HCT116 (cell line): ENCODE data around the gene ARHGAP19. TPM values are rescaled to one million over a fixed set of nuclear protein-coding genes. Genes with fewer than 3 reads are reported as not detected.

Experiments used
- ATAC-seq: fragments of 200-7000 bp; cut with Tn5 transposase; 2 replicates; pipeline ENCODE4 v1.9.1; 2020; ENCODE audit warnings: mild to moderate bottlenecking, moderate library complexity
- BruUV-seq: library from RNA; stranded (reverse); fragments of 400-500 nt; replicated peaks from 2 replicates; lab custom pipeline; 2021; lab: Mats Ljungman, UMichigan
- CTCF ChIA-PET: fragments of 300-600 bp; sonication (Branson Sonifier 250); formaldehyde crosslinking; loops from one replicate; lab custom pipeline; 2021; ENCODE audit warnings: antibody characterized with exemption; lab: Charles Lee
- POLR2A ChIA-PET: fragments of 300-600, 350-600 bp; sonication (Branson Sonifier 250); formaldehyde crosslinking; loops from one replicate; lab custom pipeline; 2021; ENCODE audit warnings: antibody characterized with exemption; lab: Charles Lee
- RAD21 ChIA-PET, 2 experiments: fragments of 300-600 bp; sonication (Branson Sonifier 250); formaldehyde crosslinking; loops; one replicate each; lab custom pipeline; 2023; ENCODE audit warnings: low total read pairs in 2 of 2; ENCODE audit not compliant: uncharacterized antibody in 2 of 2, unreplicated experiment in 2 of 2, low non-redundant PET in 1 of 2; lab: Charles Lee
- DNase-seq: peaks from one replicate; pipeline ENCODE4 v3.0.0-alpha.2; 2010; ENCODE audit warnings: low read depth, low spot score
- H2AFZ ChIP-seq: fragments of 200-600 bp; shearing (Covaris generic), sonication (generic); 2 replicates; pipeline ENCODE4 v1.6.1; 2017; ENCODE audit warnings: low read depth, mixed run types, mixed read lengths, antibody characterized with exemption, low read length; ENCODE audit not compliant: poor library complexity, severe bottlenecking
- H3K27ac ChIP-seq: 2 replicates; pipeline ENCODE4 v1.5.1; 2012; ENCODE audit warnings: low read depth, low read length
- H3K27me3 ChIP-seq: fragments of 200-600 bp; sonication (generic); 2 replicates; pipeline ENCODE4 v1.6.1; 2016; ENCODE audit warnings: mixed run types, low read length, mixed read lengths; ENCODE audit not compliant: insufficient read depth
- H3K36me3 ChIP-seq, 2 experiments: fragments of 200-500 bp in 1 of 2; fragments of 200-600 bp in 1 of 2; sonication (Bioruptor generic) in 1 of 2; sonication (generic) in 1 of 2; 2 replicates each; pipeline versions ENCODE4 v1.5.1 to v1.6.1; 2014 to 2016; ENCODE audit warnings: low read length in 2 of 2, inconsistent platforms in 1 of 2, mixed read lengths in 1 of 2, mixed run types in 1 of 2; ENCODE audit not compliant: insufficient read depth in 2 of 2, control insufficient read depth in 1 of 2
- H3K4me1 ChIP-seq, 2 experiments: fragments of 200-600 bp in 1 of 2; sonication (generic) in 1 of 2; 2 replicates each; pipeline versions ENCODE4 v1.5.1 to v1.6.1; 2012 to 2017; ENCODE audit warnings: low read length in 2 of 2, inconsistent platforms in 1 of 2, mild to moderate bottlenecking in 1 of 2, mixed read lengths in 1 of 2, mixed run types in 1 of 2, moderate library complexity in 1 of 2; ENCODE audit not compliant: insufficient read depth in 2 of 2, control insufficient read depth in 1 of 2
- H3K4me2 ChIP-seq: fragments of 200-600 bp; sonication (generic); 2 replicates; pipeline ENCODE4 v1.6.1; 2017; ENCODE audit warnings: mixed run types, low read length, mixed read lengths
- H3K4me3 ChIP-seq, 2 experiments: fragments of 200-600 bp in 1 of 2; sonication (generic) in 1 of 2; replicated peaks in 1 of 2; 2 replicates each; pipeline ENCODE4 v1.5.1; 2011 to 2016; ENCODE audit warnings: low read length in 2 of 2, control low read depth in 1 of 2, low read depth in 1 of 2, mild to moderate bottlenecking in 1 of 2, mixed read lengths in 1 of 2, mixed run types in 1 of 2
- H3K79me2 ChIP-seq: fragments of 200-600 bp; sonication (generic); 2 replicates; pipeline ENCODE4 v1.6.1; 2017; ENCODE audit warnings: mild to moderate bottlenecking, mixed run types, low read length, moderate library complexity, mixed read lengths; ENCODE audit not compliant: insufficient read depth
- H3K9ac ChIP-seq: fragments of 200-600 bp; sonication (generic); 2 replicates; pipeline ENCODE4 v1.6.1; 2016; ENCODE audit warnings: low read length, mixed read lengths
- H3K9me2 ChIP-seq: fragments of 200-600 bp; sonication (generic), shearing (Covaris generic); 2 replicates; pipeline ENCODE4 v1.6.1; 2017; ENCODE audit warnings: mixed run types, mild to moderate bottlenecking, moderate library complexity; ENCODE audit not compliant: insufficient read depth
- H3K9me3 ChIP-seq, 2 experiments: fragments of 200-500 bp in 1 of 2; fragments of 200-600 bp in 1 of 2; sonication (Bioruptor generic) in 1 of 2; sonication (generic) in 1 of 2; 2 replicates each; pipeline ENCODE4 v1.6.1; 2014 to 2017; ENCODE audit warnings: low read length in 2 of 2, mixed read lengths in 2 of 2, inconsistent platforms in 1 of 2, low read depth in 1 of 2, mild to moderate bottlenecking in 1 of 2, mixed run types in 1 of 2, moderate library complexity in 1 of 2; ENCODE audit not compliant: control insufficient read depth in 1 of 2, insufficient read depth in 1 of 2
- H4K20me1 ChIP-seq: fragments of 200-600 bp; sonication (generic), shearing (Covaris generic); 2 replicates; pipeline ENCODE4 v1.6.1; 2017; ENCODE audit warnings: mixed run types, mild to moderate bottlenecking, moderate library complexity; ENCODE audit not compliant: insufficient read depth
- CEBPB ChIP-seq: IDR thresholded peaks from 2 replicates; pipeline ENCODE4 v1.6.1; 2012; ENCODE audit warnings: low read depth
- EGR1 ChIP-seq: IDR thresholded peaks from 2 replicates; pipeline ENCODE4 v1.6.1; 2012; ENCODE audit warnings: low read depth
- ELF1 ChIP-seq: IDR thresholded peaks from 2 replicates; pipeline ENCODE4 v1.6.1; 2012; ENCODE audit warnings: low read depth, borderline replicate concordance
- EZH2 ChIP-seq: fragments of 200-600 bp; sonication (generic); IDR thresholded peaks from 2 replicates; pipeline ENCODE4 v1.6.1; 2017; ENCODE audit warnings: antibody characterized with exemption, mixed run types
- EZH2phosphoT487 ChIP-seq: fragments of 200-600 bp; IDR thresholded peaks from 2 replicates; pipeline ENCODE4 v1.6.1; 2018; ENCODE audit warnings: antibody characterized with exemption, borderline replicate concordance
- POLR2A ChIP-seq: IDR thresholded peaks from 2 replicates; pipeline ENCODE4 v1.7.0; 2011; ENCODE audit warnings: borderline replicate concordance; ENCODE audit not compliant: insufficient read depth, insufficient read length; ENCODE audit errors: extremely low read depth
- POLR2AphosphoS5 ChIP-seq: IDR thresholded peaks from 2 replicates; pipeline ENCODE4 v1.6.1; 2011; ENCODE audit warnings: mild to moderate bottlenecking, low read depth, low read length, moderate library complexity
- SIN3A ChIP-seq: IDR thresholded peaks from 2 replicates; pipeline ENCODE4 v1.6.1; 2012; ENCODE audit warnings: low read depth
- TCF7L2 ChIP-seq: IDR thresholded peaks from 2 replicates; pipeline ENCODE4 v1.7.0; 2011; ENCODE audit warnings: borderline replicate concordance, inconsistent platforms; ENCODE audit not compliant: insufficient read depth, insufficient read length; ENCODE audit errors: extremely low read depth
- YY1 ChIP-seq: IDR thresholded peaks from 2 replicates; pipeline ENCODE4 v1.6.1; 2011; ENCODE audit warnings: low read length, low read depth, moderate library complexity, mild to moderate bottlenecking; ENCODE audit not compliant: insufficient replicate concordance; ENCODE audit errors: extremely low read depth
- ZNF274 ChIP-seq: fragments of 200-500 bp; sonication (Bioruptor generic); IDR thresholded peaks from 2 replicates; pipeline ENCODE4 v1.6.1; 2014; ENCODE audit warnings: mild to moderate bottlenecking, low read depth, low read length, inconsistent platforms
- intact Hi-C: fragments of 100-400 bp; cut with micrococcal nuclease; formaldehyde crosslinking; loops from 2 replicates; pipeline ENCODE4 v1.10.0; 2022
- total RNA-seq: library from RNA; stranded (reverse); gene quantifications from one replicate; pipeline ENCODE4 v1.2.1, GENCODE V29; 2021; ENCODE audit not compliant: unreplicated experiment
- TF ChIP-seq, protein P1 (sequence below), 3 experiments: fragments of 200-600 bp in 1 of 3; sonication (generic) in 1 of 3; IDR thresholded peaks in 2 of 3; conservative IDR thresholded peaks in 1 of 3; 2 replicates each; pipeline ENCODE4 v1.5.1; 2012 to 2017; ENCODE audit warnings: low read depth in 2 of 3, low read length in 2 of 3, antibody characterized with exemption in 1 of 3, borderline replicate concordance in 1 of 3, control low read depth in 1 of 3, mild to moderate bottlenecking in 1 of 3, mixed read lengths in 1 of 3, mixed run types in 1 of 3, moderate library complexity in 1 of 3; ENCODE audit not compliant: insufficient read depth in 1 of 3
- TF ChIP-seq, protein P2 (sequence below): IDR thresholded peaks from 2 replicates; pipeline ENCODE4 v1.6.1; 2012
- TF ChIP-seq, protein P3 (sequence below): IDR thresholded peaks from 2 replicates; pipeline ENCODE4 v1.6.1; 2012
- TF ChIP-seq, protein P4 (sequence below): IDR thresholded peaks from 2 replicates; pipeline ENCODE4 v1.6.1; 2012; ENCODE audit warnings: low read depth
- TF ChIP-seq, protein P5 (sequence below): IDR thresholded peaks from 2 replicates; pipeline ENCODE4 v1.6.1; 2011; ENCODE audit warnings: mild to moderate bottlenecking, low read length, moderate library complexity; ENCODE audit not compliant: insufficient replicate concordance; ENCODE audit errors: extremely low read depth

The ARHGAP19 gene
- total RNA-seq, 1 experiment from 2014 or later = 36.8 TPM

- TF ChIP-seq, protein P1, sequence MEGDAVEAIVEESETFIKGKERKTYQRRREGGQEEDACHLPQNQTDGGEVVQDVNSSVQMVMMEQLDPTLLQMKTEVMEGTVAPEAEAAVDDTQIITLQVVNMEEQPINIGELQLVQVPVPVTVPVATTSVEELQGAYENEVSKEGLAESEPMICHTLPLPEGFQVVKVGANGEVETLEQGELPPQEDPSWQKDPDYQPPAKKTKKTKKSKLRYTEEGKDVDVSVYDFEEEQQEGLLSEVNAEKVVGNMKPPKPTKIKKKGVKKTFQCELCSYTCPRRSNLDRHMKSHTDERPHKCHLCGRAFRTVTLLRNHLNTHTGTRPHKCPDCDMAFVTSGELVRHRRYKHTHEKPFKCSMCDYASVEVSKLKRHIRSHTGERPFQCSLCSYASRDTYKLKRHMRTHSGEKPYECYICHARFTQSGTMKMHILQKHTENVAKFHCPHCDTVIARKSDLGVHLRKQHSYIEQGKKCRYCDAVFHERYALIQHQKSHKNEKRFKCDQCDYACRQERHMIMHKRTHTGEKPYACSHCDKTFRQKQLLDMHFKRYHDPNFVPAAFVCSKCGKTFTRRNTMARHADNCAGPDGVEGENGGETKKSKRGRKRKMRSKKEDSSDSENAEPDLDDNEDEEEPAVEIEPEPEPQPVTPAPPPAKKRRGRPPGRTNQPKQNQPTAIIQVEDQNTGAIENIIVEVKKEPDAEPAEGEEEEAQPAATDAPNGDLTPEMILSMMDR (IDR thresholded peaks at IDR 0.05 in 2 of 3, conservative IDR thresholded peaks at IDR 0.05 in 1 of 3; ENCODE audit: borderline replicate concordance in 1 of 3, insufficient read depth in 1 of 3, low read depth in 2 of 3, low read length in 2 of 3) = no peak
- no peak for TF ChIP-seq YY1
- TF ChIP-seq EZH2 = no peak
- no peak for TF ChIP-seq SIN3A
- TF ChIP-seq, protein P2, sequence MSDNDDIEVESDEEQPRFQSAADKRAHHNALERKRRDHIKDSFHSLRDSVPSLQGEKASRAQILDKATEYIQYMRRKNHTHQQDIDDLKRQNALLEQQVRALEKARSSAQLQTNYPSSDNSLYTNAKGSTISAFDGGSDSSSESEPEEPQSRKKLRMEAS = no peak
Observed at GRCh38 chr10:97200616-97201015, 91.8 kb downstream of the ARHGAP19 start (continued).

GRCh38 chr10:97199152-97199551 lies 93.3 kb downstream of the ARHGAP19 start:
- Histone ChIP-seq H3K79me2 (no peaks in the 10 kb centered on the region), H2AFZ (no peak overlapping the region), H3K9ac (no peak overlapping the region), H3K9me3 (no peaks in the 10 kb centered on the region)
- TF ChIP-seq, protein P3, sequence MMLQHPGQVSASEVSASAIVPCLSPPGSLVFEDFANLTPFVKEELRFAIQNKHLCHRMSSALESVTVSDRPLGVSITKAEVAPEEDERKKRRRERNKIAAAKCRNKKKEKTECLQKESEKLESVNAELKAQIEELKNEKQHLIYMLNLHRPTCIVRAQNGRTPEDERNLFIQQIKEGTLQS = no peak
- TF ChIP-seq EZH2 = no peak
- TF ChIP-seq POLR2AphosphoS5 = no peak
- no peak for TF ChIP-seq CEBPB
- TF ChIP-seq, protein P4, sequence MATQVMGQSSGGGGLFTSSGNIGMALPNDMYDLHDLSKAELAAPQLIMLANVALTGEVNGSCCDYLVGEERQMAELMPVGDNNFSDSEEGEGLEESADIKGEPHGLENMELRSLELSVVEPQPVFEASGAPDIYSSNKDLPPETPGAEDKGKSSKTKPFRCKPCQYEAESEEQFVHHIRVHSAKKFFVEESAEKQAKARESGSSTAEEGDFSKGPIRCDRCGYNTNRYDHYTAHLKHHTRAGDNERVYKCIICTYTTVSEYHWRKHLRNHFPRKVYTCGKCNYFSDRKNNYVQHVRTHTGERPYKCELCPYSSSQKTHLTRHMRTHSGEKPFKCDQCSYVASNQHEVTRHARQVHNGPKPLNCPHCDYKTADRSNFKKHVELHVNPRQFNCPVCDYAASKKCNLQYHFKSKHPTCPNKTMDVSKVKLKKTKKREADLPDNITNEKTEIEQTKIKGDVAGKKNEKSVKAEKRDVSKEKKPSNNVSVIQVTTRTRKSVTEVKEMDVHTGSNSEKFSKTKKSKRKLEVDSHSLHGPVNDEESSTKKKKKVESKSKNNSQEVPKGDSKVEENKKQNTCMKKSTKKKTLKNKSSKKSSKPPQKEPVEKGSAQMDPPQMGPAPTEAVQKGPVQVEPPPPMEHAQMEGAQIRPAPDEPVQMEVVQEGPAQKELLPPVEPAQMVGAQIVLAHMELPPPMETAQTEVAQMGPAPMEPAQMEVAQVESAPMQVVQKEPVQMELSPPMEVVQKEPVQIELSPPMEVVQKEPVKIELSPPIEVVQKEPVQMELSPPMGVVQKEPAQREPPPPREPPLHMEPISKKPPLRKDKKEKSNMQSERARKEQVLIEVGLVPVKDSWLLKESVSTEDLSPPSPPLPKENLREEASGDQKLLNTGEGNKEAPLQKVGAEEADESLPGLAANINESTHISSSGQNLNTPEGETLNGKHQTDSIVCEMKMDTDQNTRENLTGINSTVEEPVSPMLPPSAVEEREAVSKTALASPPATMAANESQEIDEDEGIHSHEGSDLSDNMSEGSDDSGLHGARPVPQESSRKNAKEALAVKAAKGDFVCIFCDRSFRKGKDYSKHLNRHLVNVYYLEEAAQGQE = no peak
- no peak for TF ChIP-seq POLR2A
- no peak for TF ChIP-seq SIN3A
- TF ChIP-seq, protein P5, sequence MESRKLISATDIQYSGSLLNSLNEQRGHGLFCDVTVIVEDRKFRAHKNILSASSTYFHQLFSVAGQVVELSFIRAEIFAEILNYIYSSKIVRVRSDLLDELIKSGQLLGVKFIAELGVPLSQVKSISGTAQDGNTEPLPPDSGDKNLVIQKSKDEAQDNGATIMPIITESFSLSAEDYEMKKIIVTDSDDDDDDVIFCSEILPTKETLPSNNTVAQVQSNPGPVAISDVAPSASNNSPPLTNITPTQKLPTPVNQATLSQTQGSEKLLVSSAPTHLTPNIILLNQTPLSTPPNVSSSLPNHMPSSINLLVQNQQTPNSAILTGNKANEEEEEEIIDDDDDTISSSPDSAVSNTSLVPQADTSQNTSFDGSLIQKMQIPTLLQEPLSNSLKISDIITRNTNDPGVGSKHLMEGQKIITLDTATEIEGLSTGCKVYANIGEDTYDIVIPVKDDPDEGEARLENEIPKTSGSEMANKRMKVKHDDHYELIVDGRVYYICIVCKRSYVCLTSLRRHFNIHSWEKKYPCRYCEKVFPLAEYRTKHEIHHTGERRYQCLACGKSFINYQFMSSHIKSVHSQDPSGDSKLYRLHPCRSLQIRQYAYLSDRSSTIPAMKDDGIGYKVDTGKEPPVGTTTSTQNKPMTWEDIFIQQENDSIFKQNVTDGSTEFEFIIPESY = no peak
- no peak for TF ChIP-seq EGR1
- TF ChIP-seq EZH2phosphoT487 = no peak
- no peak for TF ChIP-seq ELF1
- TF ChIP-seq TCF7L2 = no peak
- no peak for TF ChIP-seq ZNF274
- TF ChIP-seq, all 23 proteins: peak for 0
- Histone ChIP-seq H4K20me1 (no peaks in the 10 kb centered on the region), H3K4me1 (peaks cover 3 to 6% of the 10 kb centered on the region in 2 experiments; a peak in 1 of 4 replicates), H3K4me3 (no peak overlapping the region), H3K27me3 (no peaks in the 10 kb centered on the region), H3K4me2 (no peak overlapping the region), H3K9me2 (no peaks in the 10 kb centered on the region), H3K27ac (no peak overlapping the region), H3K36me3 (no peaks in the 10 kb centered on the region)
- CTCF ChIA-PET = no interaction called here
- RAD21 ChIA-PET = no interaction called here
- POLR2A ChIA-PET = no interaction called here
- ATAC-seq = no peak
- intact Hi-C loops = no loop called here
- BruUV-seq = no TSS peak
- no peak for DNase-seq
